ENCODE measurements around the gene IGSF9.

Gene IGSF9

GRCh38 chr1:159881622-159882526 is 63.5 kb downstream of the IGSF9 start:
- Histone ChIP-seq H3K27me3 (ENCODE audit: control insufficient read depth, insufficient read depth, low read length) (no peaks in the 10 kb centered on the region), H3K9me3 (ENCODE audit: control insufficient read depth, low read depth, low read length) (no peaks in the 10 kb centered on the region), H3K27ac (ENCODE audit: low read length) (no peak overlapping the region), H3K36me3 (ENCODE audit: control insufficient read depth, low read depth, low read length) (no peaks in the 10 kb centered on the region), H3K4me3 (ENCODE audit: low read length) (no peak overlapping the region), H3K9ac (ENCODE audit: low read length) (no peak overlapping the region), H3K4me1 (ENCODE audit: control insufficient read depth, low read depth, low read length) (no peaks in the 10 kb centered on the region)

GRCh38 chr1:159880430-159880829 is 65.0 kb downstream of the IGSF9 start:
- Histone ChIP-seq H3K9ac (ENCODE audit: low read length) (no peak overlapping the region), H3K4me1 (ENCODE audit: control insufficient read depth, low read depth, low read length) (no peaks in the 10 kb centered on the region), H3K36me3 (ENCODE audit: control insufficient read depth, low read depth, low read length) (no peaks in the 10 kb centered on the region), H3K27me3 (ENCODE audit: control insufficient read depth, insufficient read depth, low read length) (no peaks in the 10 kb centered on the region), H3K9me3 (ENCODE audit: control insufficient read depth, low read depth, low read length) (no peaks in the 10 kb centered on the region), H3K27ac (ENCODE audit: low read length) (no peak overlapping the region), H3K4me3 (ENCODE audit: low read length) (no peak overlapping the region)

- no peaks in the 10 kb centered on the region for H3K27me3 ChIP-seq (ENCODE audit: control insufficient read depth, insufficient read depth, low read length)
- H3K4me3 ChIP-seq (ENCODE audit: low read length), result no peak overlapping the region
- no peaks in the 10 kb centered on the region for H3K9me3 ChIP-seq (ENCODE audit: control insufficient read depth, low read depth, low read length)
- no peaks in the 10 kb centered on the region for H3K36me3 ChIP-seq (ENCODE audit: control insufficient read depth, low read depth, low read length)
- no peak overlapping the region for H3K27ac ChIP-seq (ENCODE audit: low read length)
- H3K4me1 ChIP-seq (ENCODE audit: control insufficient read depth, low read depth, low read length), result no peaks in the 10 kb centered on the region
- H3K9ac ChIP-seq (ENCODE audit: low read length), result no peak overlapping the region
Measured at GRCh38 chr1:159879977-159880376, 65.4 kb downstream of the IGSF9 start.

- no peaks in the 10 kb centered on the region for H3K27me3 ChIP-seq (ENCODE audit: control insufficient read depth, insufficient read depth, low read length)
- no peaks in the 10 kb centered on the region for H3K4me1 ChIP-seq (ENCODE audit: control insufficient read depth, low read depth, low read length)
- no peak overlapping the region for H3K9ac ChIP-seq (ENCODE audit: low read length)
- no peaks in the 10 kb centered on the region for H3K36me3 ChIP-seq (ENCODE audit: control insufficient read depth, low read depth, low read length)
- no peak overlapping the region for H3K4me3 ChIP-seq (ENCODE audit: low read length)
- no peak overlapping the region for H3K27ac ChIP-seq (ENCODE audit: low read length)
- no peaks in the 10 kb centered on the region for H3K9me3 ChIP-seq (ENCODE audit: control insufficient read depth, low read depth, low read length)
Measured at GRCh38 chr1:159879136-159879535, 66.3 kb downstream of the IGSF9 start.

- Histone ChIP-seq H3K9ac (ENCODE audit: low read length) (no peak overlapping the region), H3K27ac (ENCODE audit: low read length) (no peak overlapping the region), H3K4me1 (ENCODE audit: control insufficient read depth, low read depth, low read length) (no peaks in the 10 kb centered on the region), H3K36me3 (ENCODE audit: control insufficient read depth, low read depth, low read length) (no peaks in the 10 kb centered on the region), H3K27me3 (ENCODE audit: control insufficient read depth, insufficient read depth, low read length) (no peaks in the 10 kb centered on the region), H3K9me3 (ENCODE audit: control insufficient read depth, low read depth, low read length) (no peaks in the 10 kb centered on the region), H3K4me3 (ENCODE audit: low read length) (no peak overlapping the region)
Measured at GRCh38 chr1:159877695-159878444, 67.5 kb downstream of the IGSF9 start.

All from iPS-18a (cell line).